Cardiac fibroblast (primary cell): ENCODE results near the gene SPEG.
A peak's percentile ranks its signal among the peaks of the same experiment; 100 is the strongest.

Experiments
- DNase-seq, 2 donors: peaks; one replicate each; pipeline versions ENCODE4 v3.0.0 to v3.0.0-alpha.2; 2010; ENCODE audit warnings: low read depth in 2 of 2
- H3K4me3 ChIP-seq, 2 donors: replicated peaks in 1 of 2; 1 replicate in 1 of 2; 2 replicates in 1 of 2; pipeline ENCODE4 v1.5.1; 2011; ENCODE audit warnings: low read depth in 2 of 2, low read length in 2 of 2, mild to moderate bottlenecking in 2 of 2, moderate library complexity in 1 of 2
- CTCF ChIP-seq: IDR thresholded peaks from one replicate; pipeline ENCODE4 v1.5.1; 2011; ENCODE audit warnings: low read depth, mild to moderate bottlenecking, low read length, inconsistent platforms

Gene SPEG

GRCh38 chr2:219516888-219517287 is 82.2 kb downstream of the SPEG start:
- no peak for DNase-seq
- no peak for TF ChIP-seq CTCF
- no peak overlapping the region for H3K4me3 ChIP-seq

GRCh38 chr2:219517954-219518778 is 83.5 kb downstream of the SPEG start:
- DNase-seq, result no peak
- H3K4me3 ChIP-seq, result no peak overlapping the region
- no peak for TF ChIP-seq CTCF

GRCh38 chr2:219519526-219519916 is 84.9 kb downstream of the SPEG start:
- no peak for DNase-seq
- no peak for TF ChIP-seq CTCF

GRCh38 chr2:219520079-219520478 is 85.4 kb downstream of the SPEG start:
- H3K4me3 ChIP-seq, result no peak overlapping the region
- no peak for DNase-seq
- no peak for TF ChIP-seq CTCF

More at GRCh38 chr2:219519526-219519916, 84.9 kb downstream of the SPEG start:
- no peak overlapping the region for H3K4me3 ChIP-seq

GRCh38 chr2:219521066-219521880 is 86.6 kb downstream of the SPEG start:
- TF ChIP-seq CTCF, result peak; percentile 87
- peak; percentile 36 to 61 for DNase-seq
- H3K4me3 ChIP-seq, result no peak overlapping the region

GRCh38 chr2:219522111-219523030 is 87.7 kb downstream of the SPEG start:
- DNase-seq, result peak; percentile 54 to 58
- no peak for TF ChIP-seq CTCF
- H3K4me3 ChIP-seq, result peak overlapping the region in 1 of 2 donors; percentile 18
